ENCODE results near the gene SCN3A.

The SCN3A gene

GRCh38 chr2:165185633-165186032, 18.2 kb downstream of the SCN3A start:
- no peak for DNase-seq

GRCh38 chr2:165182029-165182428, 21.8 kb downstream of the SCN3A start:
- no peak for DNase-seq

GRCh38 chr2:165176780-165177179, 27.1 kb downstream of the SCN3A start:
- DNase-seq: no peak

GRCh38 chr2:165173215-165173614, 30.6 kb downstream of the SCN3A start:
- DNase-seq: no peak

GRCh38 chr2:165164201-165164600, 39.6 kb downstream of the SCN3A start:
- DNase-seq: no peak

- DNase-seq: no peak
Measured at GRCh38 chr2:165163761-165164160, 40.1 kb downstream of the SCN3A start.

DNA sequence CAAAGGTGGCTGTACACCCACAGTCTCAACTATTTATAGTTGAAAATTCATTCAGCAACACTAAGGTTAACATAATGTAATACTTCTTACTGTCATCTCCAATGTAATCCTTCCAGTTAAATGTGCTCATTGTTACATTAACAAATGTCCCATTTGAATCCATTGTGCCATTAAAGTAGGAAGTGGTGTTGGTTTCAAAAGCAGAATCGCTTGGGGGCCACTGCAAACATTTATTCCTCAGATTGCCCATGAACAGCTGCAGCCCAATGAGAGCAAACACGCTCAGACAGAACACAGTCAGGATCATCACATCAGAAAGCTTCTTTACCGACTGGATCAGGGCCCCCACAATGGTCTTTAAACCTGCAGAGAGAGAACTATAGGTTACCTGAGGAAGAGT, 41.4 kb downstream of the SCN3A start:
- DNase-seq: no peak

- peak; percentile 33 for DNase-seq
Measured at GRCh38 chr2:165161510-165161909, 42.3 kb downstream of the SCN3A start.

GRCh38 chr2:165157160-165157559, 46.7 kb downstream of the SCN3A start:
- no peak for DNase-seq

GRCh38 chr2:165155152-165155551, 48.7 kb downstream of the SCN3A start:
- no peak for DNase-seq

GRCh38 chr2:165149439-165149838, 54.4 kb downstream of the SCN3A start:
- DNase-seq: no peak

DNA sequence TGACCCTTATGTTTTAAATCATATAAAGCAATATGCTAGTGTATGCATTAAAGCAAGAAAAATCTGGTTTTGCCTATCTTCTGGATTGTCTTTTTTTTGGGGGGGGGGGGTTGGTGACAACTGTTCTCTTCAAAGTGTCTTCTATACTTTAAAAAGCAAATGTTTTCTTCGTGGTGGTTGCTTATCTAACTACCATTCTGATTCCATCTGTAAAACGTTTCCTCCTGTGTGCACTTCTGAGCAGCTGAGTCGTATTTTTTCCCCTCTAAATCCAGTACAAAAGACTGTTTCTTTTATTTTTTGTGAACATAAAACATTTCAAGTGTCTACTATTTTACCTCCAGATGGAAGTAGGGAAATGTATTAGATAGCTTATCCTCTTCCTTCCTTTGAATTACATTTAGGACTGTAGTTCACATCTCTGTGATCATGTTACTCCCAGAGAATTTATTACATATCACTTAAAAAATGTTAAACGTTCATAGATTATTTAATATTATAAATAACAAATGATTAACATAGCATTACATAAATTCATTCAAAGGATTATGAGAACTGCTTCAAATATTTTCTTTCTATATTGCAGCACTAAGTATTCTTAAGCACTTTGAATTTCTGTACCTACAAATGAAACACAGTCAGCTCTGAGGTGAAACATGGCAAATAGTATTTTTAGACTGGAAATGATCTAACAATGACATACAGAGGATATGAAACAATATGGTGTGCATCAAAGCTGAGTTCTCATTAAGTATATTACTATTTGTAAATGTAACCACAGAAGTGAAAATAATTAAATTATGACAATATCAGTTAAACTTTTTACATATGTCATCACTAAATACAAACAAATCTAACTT, 56.4 kb downstream of the SCN3A start:
- DNase-seq: no peak

GRCh38 chr2:165144315-165144714, 59.5 kb downstream of the SCN3A start:
- no peak for DNase-seq

- DNase-seq: no peak
Measured at GRCh38 chr2:165141601-165142354, 62.1 kb downstream of the SCN3A start.

DNA sequence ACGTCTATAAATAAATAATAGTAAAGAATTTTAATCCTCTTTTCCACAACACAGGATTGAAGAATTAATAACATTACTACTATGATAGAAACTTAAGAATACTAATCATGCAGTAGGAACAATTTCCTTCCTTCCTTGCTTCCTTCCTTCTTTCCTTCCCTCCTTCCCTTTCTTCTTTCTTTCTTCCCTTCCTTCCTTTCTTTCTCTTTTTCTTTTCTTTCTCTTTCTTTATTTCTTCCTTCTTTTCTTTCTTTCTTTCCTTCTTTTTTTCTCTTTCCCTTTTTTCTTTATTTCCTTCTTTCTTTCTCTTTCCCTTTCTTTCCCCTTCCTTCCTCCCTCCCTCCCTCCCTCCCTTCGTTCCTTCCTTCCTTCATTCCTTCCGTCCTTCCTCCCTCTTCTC, 77.6 kb downstream of the SCN3A start:
- DNase-seq: no peak

DNA sequence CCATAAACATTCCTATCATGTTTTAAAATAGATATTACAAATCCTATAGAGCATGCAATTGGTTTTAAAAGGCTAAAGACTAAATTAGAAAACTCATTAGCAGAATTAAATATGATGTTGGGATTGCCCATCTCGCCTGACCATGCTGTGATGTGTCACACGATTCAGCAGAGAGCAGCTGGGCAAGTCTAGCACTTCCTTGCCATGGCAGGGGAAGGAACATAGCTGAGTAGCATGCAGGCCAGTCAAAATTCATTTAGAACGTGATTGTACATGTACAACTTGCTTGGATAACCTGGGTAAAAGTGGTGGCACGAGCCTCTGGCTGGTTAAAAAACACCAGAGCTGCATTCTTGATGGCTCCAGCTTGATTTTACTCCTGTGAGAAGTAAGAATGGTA, 81.3 kb downstream of the SCN3A start:
- no peak for DNase-seq

DNA sequence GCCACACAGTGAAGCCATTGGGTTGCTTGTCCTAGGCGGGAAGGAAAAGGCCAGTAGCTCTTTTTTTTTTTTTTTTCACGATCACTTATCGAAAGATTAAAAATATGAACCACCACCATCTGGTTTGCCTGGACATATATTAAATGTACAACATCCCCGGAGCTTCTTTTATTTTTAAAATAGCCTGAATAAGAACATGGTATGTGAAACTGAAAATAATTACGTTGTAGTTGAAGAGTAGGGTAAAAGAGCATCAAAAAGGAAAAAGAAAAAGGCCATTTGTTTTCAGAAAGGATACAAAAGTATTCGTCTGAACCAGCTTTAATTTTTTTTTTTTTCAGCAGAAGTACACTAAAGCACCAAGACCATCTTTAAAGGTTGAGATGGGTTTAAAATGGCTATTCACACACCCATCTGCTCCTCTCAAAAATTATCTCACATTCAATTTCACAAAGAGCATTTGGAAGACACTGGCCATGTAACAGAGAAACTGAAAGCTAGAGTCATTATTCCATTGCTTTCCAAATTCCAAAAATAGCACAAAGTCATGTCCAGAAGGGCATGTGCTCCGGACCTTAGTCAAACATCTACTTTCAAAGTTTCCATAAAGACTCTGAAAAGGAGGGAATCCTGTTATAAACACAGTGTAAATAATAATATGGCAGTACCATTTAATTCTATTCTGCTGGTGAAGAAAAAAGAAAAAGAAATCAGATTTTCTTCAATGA, 82.9 kb downstream of the SCN3A start:
- DNase-seq: no peak

- DNase-seq: no peak
Measured at GRCh38 chr2:165115258-165115657, 88.6 kb downstream of the SCN3A start.

DNA sequence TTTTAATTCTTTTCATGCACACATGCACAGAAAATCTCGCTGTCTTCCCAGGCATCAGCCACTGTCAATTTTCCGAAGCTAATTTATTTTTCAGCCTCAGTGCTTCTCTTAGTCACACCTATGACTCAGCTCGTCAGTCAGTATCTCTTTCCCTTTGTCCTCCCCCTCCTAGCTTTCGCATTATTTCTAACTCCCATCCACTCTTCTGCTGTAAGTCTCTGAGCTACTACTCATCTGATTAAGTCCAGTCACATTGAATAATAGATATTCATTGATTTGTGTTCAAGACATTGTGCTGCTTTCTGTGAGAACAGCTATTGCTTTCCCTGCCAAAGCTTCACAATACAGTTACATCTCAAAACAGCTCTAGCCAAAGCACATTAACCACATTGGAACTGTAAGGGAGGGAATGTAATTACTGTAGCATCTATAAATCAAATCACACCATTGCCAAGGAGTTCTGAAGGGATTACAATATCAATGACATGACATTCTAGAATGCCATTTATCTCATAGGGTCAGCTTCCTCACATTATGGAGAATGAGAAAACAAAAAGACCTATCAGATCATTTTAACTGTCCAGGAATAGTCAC, 89.4 kb downstream of the SCN3A start:
- peak; percentile 34 for DNase-seq

- DNase-seq: peak; percentile 15
Measured at GRCh38 chr2:165113414-165113813, 90.4 kb downstream of the SCN3A start.

DNA sequence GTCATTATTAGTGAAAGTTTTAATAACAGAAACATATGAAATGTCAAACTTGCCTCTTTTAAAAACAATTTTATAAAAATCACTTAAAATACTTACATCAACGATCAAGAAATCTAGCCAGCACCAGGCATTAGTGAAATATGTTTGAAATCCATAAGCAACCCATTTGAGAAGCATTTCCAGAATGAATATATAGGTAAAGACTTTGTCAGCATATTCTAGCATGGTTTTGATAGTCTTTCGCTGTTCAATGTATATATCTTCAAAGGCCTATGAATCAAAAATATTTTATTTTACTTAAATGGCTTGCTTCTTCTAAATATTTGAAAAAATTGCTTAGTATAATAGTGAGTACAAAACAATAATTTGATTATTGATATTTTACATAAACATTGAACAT, 91.1 kb downstream of the SCN3A start:
- no peak for DNase-seq

- DNase-seq: no peak
Measured at GRCh38 chr2:165112133-165112573, 91.7 kb downstream of the SCN3A start.

GRCh38 chr2:165110394-165110793, 93.5 kb downstream of the SCN3A start:
- no peak for DNase-seq

Measured in EL (cell line).